ENCODE measurements around the gene GPC4.
"Not testable (repeated sequence)": the region's sequence is repeated elsewhere in the genome, so short reads cannot be mapped to it uniquely, and the experiment has no call there.

Gene GPC4

DNA sequence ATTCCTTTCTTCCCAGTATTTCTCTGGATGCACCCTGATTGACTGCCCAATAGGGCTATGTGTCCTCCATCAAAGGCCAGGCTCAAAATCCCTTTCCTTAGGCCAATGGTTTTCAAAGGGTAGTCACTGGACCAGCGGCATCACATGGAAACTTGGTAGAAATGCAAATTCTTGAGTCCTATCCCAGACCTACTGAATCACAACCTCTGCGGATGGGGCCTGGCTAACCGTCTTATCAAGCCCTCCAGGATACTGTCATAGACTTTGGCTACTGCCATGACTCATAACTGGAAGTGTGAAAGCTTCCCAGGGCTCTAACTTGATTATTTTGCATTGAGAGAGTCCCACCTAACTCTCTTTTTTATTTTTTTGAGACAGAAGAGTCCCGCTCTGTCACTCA lies 125.2 kb downstream of the GPC4 start:
- Histone ChIP-seq H3K27me3 (ENCODE audit: low read length) (no peaks in the 10 kb centered on the region), H3K27ac (ENCODE audit: low read depth, low read length) (no peak overlapping the region), H3K4me3 (ENCODE audit: insufficient read depth, low read length, poor library complexity, severe bottlenecking) (no peak overlapping the region), H3K4me2 (ENCODE audit: low read depth, low read length, poor library complexity, severe bottlenecking) (no peak overlapping the region), H4K20me1 (ENCODE audit: low read depth, low read length) (no peaks in the 10 kb centered on the region), H3K36me3 (ENCODE audit: low read length) (no peaks in the 10 kb centered on the region), H3K9me3 (ENCODE audit: insufficient read depth, low read length) (no peaks in the 10 kb centered on the region), H3K9ac (ENCODE audit: low read length) (no peak overlapping the region), H3K79me2 (ENCODE audit: insufficient read depth, low read length) (no peaks in the 10 kb centered on the region), H2AFZ (ENCODE audit: low read depth, low read length, severe bottlenecking) (no peak overlapping the region), H3K9me2 (replicated peaks; ENCODE audit: insufficient read depth, low read length) (no peaks in the 10 kb centered on the region), H3F3A (ENCODE audit: insufficient read depth) (no peaks in the 10 kb centered on the region)
- no peak for TF ChIP-seq EZH2phosphoT487 (conservative IDR thresholded peaks at IDR 0.05; ENCODE audit: low read length)
- TF ChIP-seq, protein P1, sequence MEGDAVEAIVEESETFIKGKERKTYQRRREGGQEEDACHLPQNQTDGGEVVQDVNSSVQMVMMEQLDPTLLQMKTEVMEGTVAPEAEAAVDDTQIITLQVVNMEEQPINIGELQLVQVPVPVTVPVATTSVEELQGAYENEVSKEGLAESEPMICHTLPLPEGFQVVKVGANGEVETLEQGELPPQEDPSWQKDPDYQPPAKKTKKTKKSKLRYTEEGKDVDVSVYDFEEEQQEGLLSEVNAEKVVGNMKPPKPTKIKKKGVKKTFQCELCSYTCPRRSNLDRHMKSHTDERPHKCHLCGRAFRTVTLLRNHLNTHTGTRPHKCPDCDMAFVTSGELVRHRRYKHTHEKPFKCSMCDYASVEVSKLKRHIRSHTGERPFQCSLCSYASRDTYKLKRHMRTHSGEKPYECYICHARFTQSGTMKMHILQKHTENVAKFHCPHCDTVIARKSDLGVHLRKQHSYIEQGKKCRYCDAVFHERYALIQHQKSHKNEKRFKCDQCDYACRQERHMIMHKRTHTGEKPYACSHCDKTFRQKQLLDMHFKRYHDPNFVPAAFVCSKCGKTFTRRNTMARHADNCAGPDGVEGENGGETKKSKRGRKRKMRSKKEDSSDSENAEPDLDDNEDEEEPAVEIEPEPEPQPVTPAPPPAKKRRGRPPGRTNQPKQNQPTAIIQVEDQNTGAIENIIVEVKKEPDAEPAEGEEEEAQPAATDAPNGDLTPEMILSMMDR (IDR thresholded peaks at IDR 0.05; ENCODE audit: insufficient read depth, low read length, poor library complexity, severe bottlenecking): no peak

DNA sequence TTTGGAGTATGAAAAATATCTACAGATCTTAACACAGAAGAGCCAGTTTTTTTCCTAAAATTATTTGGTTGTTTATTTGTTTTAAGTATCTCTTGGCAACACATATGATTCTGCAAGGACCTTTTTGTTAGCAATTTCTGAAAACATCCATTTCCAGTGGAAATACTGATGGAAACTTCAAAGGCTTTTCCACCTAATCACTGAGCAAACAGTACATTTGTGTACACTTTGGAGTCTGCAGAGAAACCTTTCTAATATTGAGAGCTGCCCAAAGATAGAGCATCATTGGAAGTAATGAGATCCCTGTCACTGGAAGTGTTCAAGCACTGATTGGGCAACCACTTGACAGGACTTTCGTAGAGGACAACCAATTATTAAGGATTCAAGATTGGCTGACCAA lies 127.4 kb downstream of the GPC4 start:
- Histone ChIP-seq H3K9me2 (replicated peaks; ENCODE audit: insufficient read depth, low read length) (no peaks in the 10 kb centered on the region), H3K79me2 (ENCODE audit: insufficient read depth, low read length) (no peaks in the 10 kb centered on the region), H3F3A (ENCODE audit: insufficient read depth) (no peaks in the 10 kb centered on the region), H2AFZ (ENCODE audit: low read depth, low read length, severe bottlenecking) (no peak overlapping the region), H4K20me1 (ENCODE audit: low read depth, low read length) (no peaks in the 10 kb centered on the region), H3K4me2 (ENCODE audit: low read depth, low read length, poor library complexity, severe bottlenecking) (no peak overlapping the region), H3K27me3 (ENCODE audit: low read length) (no peaks in the 10 kb centered on the region), H3K4me3 (ENCODE audit: insufficient read depth, low read length, poor library complexity, severe bottlenecking) (no peak overlapping the region), H3K36me3 (ENCODE audit: low read length) (no peaks in the 10 kb centered on the region), H3K27ac (ENCODE audit: low read depth, low read length) (no peak overlapping the region), H3K9ac (ENCODE audit: low read length) (no peak overlapping the region), H3K9me3 (ENCODE audit: insufficient read depth, low read length) (no peaks in the 10 kb centered on the region)
- TF ChIP-seq EZH2phosphoT487 (conservative IDR thresholded peaks at IDR 0.05; ENCODE audit: low read length): no peak
- TF ChIP-seq, protein P1 (IDR thresholded peaks at IDR 0.05; ENCODE audit: insufficient read depth, low read length, poor library complexity, severe bottlenecking): no peak

DNA sequence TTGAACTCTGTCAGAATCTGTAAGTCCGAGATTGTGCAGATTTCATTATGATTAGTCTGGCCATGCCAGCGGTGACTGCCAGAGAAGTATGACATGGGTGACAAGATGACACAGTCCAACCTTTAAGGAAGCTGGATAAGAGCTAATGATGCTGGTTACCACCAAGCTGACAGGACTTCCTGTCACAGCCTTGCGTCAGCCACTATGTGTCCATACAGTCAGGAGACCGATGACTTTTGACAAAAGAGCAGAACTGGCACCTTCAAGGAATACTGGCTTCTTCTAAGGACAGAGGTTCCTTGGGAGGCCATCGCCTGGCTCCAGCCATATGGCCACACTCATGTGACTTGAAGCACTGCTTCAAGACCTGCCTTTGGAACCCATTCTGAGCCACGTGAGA lies 129.9 kb downstream of the GPC4 start:
- no peak overlapping the region for H3K4me2 ChIP-seq (ENCODE audit: low read depth, low read length, poor library complexity, severe bottlenecking)
- no peaks in the 10 kb centered on the region for H3K9me2 ChIP-seq (replicated peaks; ENCODE audit: insufficient read depth, low read length)
- no peak overlapping the region for H3K27ac ChIP-seq (ENCODE audit: low read depth, low read length)
- H3K9ac ChIP-seq (ENCODE audit: low read length): no peak overlapping the region
- TF ChIP-seq, protein P1 (IDR thresholded peaks at IDR 0.05; ENCODE audit: insufficient read depth, low read length, poor library complexity, severe bottlenecking): no peak
- TF ChIP-seq EZH2phosphoT487 (conservative IDR thresholded peaks at IDR 0.05; ENCODE audit: low read length): no peak
- no peaks in the 10 kb centered on the region for H3K27me3 ChIP-seq (ENCODE audit: low read length)
- no peaks in the 10 kb centered on the region for H3K36me3 ChIP-seq (ENCODE audit: low read length)
- H3K9me3 ChIP-seq (ENCODE audit: insufficient read depth, low read length): no peaks in the 10 kb centered on the region
- no peaks in the 10 kb centered on the region for H3K79me2 ChIP-seq (ENCODE audit: insufficient read depth, low read length)
- H3F3A ChIP-seq (ENCODE audit: insufficient read depth): no peaks in the 10 kb centered on the region
- H4K20me1 ChIP-seq (ENCODE audit: low read depth, low read length): no peaks in the 10 kb centered on the region
- no peak overlapping the region for H3K4me3 ChIP-seq (ENCODE audit: insufficient read depth, low read length, poor library complexity, severe bottlenecking)
- H2AFZ ChIP-seq (ENCODE audit: low read depth, low read length, severe bottlenecking): no peak overlapping the region

DNA sequence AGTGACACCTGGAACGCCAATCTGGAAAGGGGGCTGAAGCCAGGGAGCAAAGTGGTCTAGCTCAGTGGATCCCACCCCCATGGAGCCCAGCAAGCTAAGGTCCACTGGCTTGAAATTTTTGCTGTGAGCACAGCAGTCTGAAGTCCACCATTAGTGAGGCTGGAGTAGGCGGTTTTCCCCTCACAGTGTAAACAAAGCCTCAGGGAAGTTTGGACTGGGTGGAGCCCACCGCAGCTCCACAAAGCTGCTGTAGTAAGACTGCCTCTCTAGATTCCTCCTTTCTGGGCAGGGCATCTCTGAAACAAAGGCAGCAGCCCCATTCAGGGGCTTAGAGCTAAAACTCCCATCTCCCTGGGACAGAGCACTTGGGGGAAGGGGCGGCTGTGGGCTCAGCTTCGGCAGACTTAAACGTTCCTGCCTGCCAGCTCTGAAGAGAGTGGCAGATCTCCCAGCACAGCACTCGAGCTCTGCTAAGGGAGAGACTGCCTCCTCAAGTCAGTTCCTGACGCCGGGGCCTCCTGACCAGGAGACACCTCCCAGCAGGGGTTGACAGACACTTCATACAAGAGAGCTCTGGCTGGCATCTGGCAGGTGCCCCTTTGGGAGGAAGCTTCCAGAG lies 136.1 kb downstream of the GPC4 start:
- H3K27ac ChIP-seq (ENCODE audit: low read depth, low read length); H4K20me1 ChIP-seq (ENCODE audit: low read depth, low read length); H3K9me3 ChIP-seq (ENCODE audit: insufficient read depth, low read length); H3F3A ChIP-seq (ENCODE audit: insufficient read depth); H2AFZ ChIP-seq (ENCODE audit: low read depth, low read length, severe bottlenecking); H3K27me3 ChIP-seq (ENCODE audit: low read length); H3K79me2 ChIP-seq (ENCODE audit: insufficient read depth, low read length); H3K9me2 ChIP-seq (replicated peaks; ENCODE audit: insufficient read depth, low read length); H3K36me3 ChIP-seq (ENCODE audit: low read length); H3K9ac ChIP-seq (ENCODE audit: low read length); H3K4me2 ChIP-seq (ENCODE audit: low read depth, low read length, poor library complexity, severe bottlenecking); H3K4me3 ChIP-seq (ENCODE audit: insufficient read depth, low read length, poor library complexity, severe bottlenecking): not testable (repeated sequence)

Measured in SU-DHL-6 (cell line).